Neural crest cell (in vitro differentiated cells): ENCODE measurements around the gene ARF4. TPM values are rescaled to one million over a fixed set of nuclear protein-coding genes. Genes with fewer than 3 reads are reported as not detected.

Source experiments
- DNase-seq: peaks from one replicate; pipeline ENCODE4 v3.0.0; 2021; ENCODE audit warnings: low read depth, mixed read lengths, low spot score
- H3K27ac Mint-ChIP-seq: one replicate; pipeline ENCODE4 v1.8.0; 2021; ENCODE audit warnings: mild to moderate bottlenecking, mixed read lengths; ENCODE audit not compliant: unreplicated experiment
- H3K27me3 Mint-ChIP-seq: 2 replicates; pipeline ENCODE4 v1.8.0; 2021; ENCODE audit warnings: low read depth, mild to moderate bottlenecking, mixed read lengths
- H3K36me3 Mint-ChIP-seq: 2 replicates; pipeline ENCODE4 v1.8.0; 2021; ENCODE audit warnings: low read depth, mild to moderate bottlenecking, mixed read lengths
- H3K4me1 Mint-ChIP-seq: 2 replicates; pipeline ENCODE4 v1.8.0; 2021; ENCODE audit warnings: mixed read lengths
- H3K4me3 Mint-ChIP-seq: one replicate; pipeline ENCODE4 v1.8.0; 2021; ENCODE audit warnings: mild to moderate bottlenecking, mixed read lengths
- H3K9me3 Mint-ChIP-seq: 2 replicates; pipeline ENCODE4 v1.8.0; 2021; ENCODE audit warnings: mixed read lengths
- total RNA-seq: library from RNA; stranded (reverse); gene quantifications from 2 replicates; pipeline ENCODE4 v1.2.1, GENCODE V29; 2021
- TF ChIP-seq, protein P1 (sequence below): fragments of 200-600 bp; sonication (generic); conservative IDR thresholded peaks from 2 replicates; pipeline ENCODE4 v1.5.0; 2021; ENCODE audit warnings: antibody characterized with exemption, mild to moderate bottlenecking

Gene ARF4
- total RNA-seq, 1 donor from 2014 or later, result 113 TPM

DNA sequence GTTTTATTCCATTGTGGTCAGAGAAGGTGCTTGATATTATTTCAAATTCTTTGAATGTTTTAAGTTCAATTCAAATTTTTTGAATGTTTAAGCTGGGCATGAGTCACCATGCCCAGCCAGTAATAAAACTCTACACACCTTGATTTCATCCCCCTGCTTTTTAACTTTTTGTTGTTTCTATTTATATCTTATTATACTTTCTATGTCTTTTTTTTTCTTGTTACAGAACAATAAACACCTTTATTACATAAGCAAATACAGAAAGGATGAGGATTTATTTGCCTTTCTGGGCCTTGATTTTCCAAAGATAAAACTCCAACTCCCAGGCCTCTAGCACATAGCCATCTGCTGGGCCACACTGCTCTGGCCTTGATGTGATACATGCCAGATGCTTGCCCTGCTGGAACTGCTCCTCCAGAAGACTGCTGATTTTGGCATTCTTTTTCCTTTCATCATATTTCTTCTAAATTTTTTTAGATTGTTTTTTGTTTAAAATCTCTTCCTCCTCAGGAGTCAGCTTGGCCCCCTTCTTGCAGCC lies 67.0 kb downstream of the ARF4 start:
- no peak for DNase-seq
- H3K36me3 Mint-ChIP-seq, result no peaks in the 10 kb centered on the region
- H3K9me3 Mint-ChIP-seq, result no peaks in the 10 kb centered on the region
- no peaks in the 10 kb centered on the region for H3K4me1 Mint-ChIP-seq
- H3K27me3 Mint-ChIP-seq, result no peaks in the 10 kb centered on the region
- no peak overlapping the region for H3K4me3 Mint-ChIP-seq
- TF ChIP-seq, protein P1, sequence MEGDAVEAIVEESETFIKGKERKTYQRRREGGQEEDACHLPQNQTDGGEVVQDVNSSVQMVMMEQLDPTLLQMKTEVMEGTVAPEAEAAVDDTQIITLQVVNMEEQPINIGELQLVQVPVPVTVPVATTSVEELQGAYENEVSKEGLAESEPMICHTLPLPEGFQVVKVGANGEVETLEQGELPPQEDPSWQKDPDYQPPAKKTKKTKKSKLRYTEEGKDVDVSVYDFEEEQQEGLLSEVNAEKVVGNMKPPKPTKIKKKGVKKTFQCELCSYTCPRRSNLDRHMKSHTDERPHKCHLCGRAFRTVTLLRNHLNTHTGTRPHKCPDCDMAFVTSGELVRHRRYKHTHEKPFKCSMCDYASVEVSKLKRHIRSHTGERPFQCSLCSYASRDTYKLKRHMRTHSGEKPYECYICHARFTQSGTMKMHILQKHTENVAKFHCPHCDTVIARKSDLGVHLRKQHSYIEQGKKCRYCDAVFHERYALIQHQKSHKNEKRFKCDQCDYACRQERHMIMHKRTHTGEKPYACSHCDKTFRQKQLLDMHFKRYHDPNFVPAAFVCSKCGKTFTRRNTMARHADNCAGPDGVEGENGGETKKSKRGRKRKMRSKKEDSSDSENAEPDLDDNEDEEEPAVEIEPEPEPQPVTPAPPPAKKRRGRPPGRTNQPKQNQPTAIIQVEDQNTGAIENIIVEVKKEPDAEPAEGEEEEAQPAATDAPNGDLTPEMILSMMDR, result no peak
- no peak overlapping the region for H3K27ac Mint-ChIP-seq

Other genes starting within 250 kb of the ARF4 start
- 0.09 and 0.34 TPM in 2 replicates for gene DNAH12, start 53.0 kb downstream of the ARF4 start, total RNA-seq
- 19.5 and 20.0 TPM in 2 replicates for gene PDE12, start 41.1 kb downstream of the ARF4 start, total RNA-seq
- 33.4 and 42.0 TPM in 2 replicates for gene DENND6A, start 95.7 kb upstream of the ARF4 start, total RNA-seq
- 38.6 and 45.7 TPM in 2 replicates for gene SLMAP, start 159.0 kb upstream of the ARF4 start, total RNA-seq